A673 (cell line): ENCODE data around the gene ISCA2.

Source experiments
- CTCF ChIP-seq: fragments of 300-800, 200-600 bp; sonication (generic); conservative IDR thresholded peaks from 2 replicates; pipeline ENCODE4 v1.5.1; 2017; ENCODE audit warnings: low read depth, mild to moderate bottlenecking, antibody characterized with exemption, low read length, moderate library complexity, mixed read lengths
- EZH2 ChIP-seq: fragments of 200-600 bp; sonication (generic); IDR thresholded peaks from 2 replicates; pipeline ENCODE4 v1.6.1; 2017; ENCODE audit warnings: borderline replicate concordance, low read depth, mild to moderate bottlenecking, mixed read lengths, antibody characterized with exemption, low read length; ENCODE audit not compliant: poor library complexity, severe bottlenecking

GRCh38 chr14:74502236-74503019 is 8.9 kb downstream of the ISCA2 start:
- peak; percentile 56 for TF ChIP-seq CTCF
- no peak for TF ChIP-seq EZH2
